ENCODE data around the gene RTCB.

DNA sequence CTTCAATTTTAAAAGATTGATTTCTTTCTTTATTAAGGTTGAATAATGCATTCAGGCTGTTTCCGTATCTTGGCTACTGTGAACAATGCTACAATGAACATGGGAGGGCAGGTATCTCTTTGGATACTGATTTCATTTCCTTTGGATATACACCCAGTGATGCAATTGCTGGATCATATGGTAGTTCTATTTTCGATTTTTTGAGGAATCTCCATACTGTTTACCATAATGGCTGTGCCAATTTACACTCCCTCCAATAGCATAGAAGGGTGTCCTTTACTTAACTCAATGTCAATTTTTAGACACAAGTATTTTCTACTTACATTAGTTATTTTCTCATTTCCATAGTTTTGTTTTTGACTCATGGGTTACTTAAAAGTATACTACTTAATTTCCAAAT is 8.0 kb downstream of the RTCB start:
- TF ChIP-seq POLR2AphosphoS5 (IDR thresholded peaks at IDR 0.05; ENCODE audit: low read depth, low read length) (no peak), SIN3A (IDR thresholded peaks at IDR 0.05; ENCODE audit: borderline replicate concordance, low read depth, low read length) (no peak), EZH2phosphoT487 (IDR thresholded peaks at IDR 0.05; ENCODE audit: borderline replicate concordance, low read depth) (no peak), RCOR1 (IDR thresholded peaks at IDR 0.05; ENCODE audit: low read length) (no peak), MXI1 (IDR thresholded peaks at IDR 0.05; ENCODE audit: low read depth, low read length) (no peak), RAD21 (IDR thresholded peaks at IDR 0.05; ENCODE audit: low read length) (no peak)
- TF ChIP-seq, protein P1, sequence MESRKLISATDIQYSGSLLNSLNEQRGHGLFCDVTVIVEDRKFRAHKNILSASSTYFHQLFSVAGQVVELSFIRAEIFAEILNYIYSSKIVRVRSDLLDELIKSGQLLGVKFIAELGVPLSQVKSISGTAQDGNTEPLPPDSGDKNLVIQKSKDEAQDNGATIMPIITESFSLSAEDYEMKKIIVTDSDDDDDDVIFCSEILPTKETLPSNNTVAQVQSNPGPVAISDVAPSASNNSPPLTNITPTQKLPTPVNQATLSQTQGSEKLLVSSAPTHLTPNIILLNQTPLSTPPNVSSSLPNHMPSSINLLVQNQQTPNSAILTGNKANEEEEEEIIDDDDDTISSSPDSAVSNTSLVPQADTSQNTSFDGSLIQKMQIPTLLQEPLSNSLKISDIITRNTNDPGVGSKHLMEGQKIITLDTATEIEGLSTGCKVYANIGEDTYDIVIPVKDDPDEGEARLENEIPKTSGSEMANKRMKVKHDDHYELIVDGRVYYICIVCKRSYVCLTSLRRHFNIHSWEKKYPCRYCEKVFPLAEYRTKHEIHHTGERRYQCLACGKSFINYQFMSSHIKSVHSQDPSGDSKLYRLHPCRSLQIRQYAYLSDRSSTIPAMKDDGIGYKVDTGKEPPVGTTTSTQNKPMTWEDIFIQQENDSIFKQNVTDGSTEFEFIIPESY (IDR thresholded peaks at IDR 0.05; ENCODE audit: borderline replicate concordance, low read depth): no peak
- TF ChIP-seq, protein P2, sequence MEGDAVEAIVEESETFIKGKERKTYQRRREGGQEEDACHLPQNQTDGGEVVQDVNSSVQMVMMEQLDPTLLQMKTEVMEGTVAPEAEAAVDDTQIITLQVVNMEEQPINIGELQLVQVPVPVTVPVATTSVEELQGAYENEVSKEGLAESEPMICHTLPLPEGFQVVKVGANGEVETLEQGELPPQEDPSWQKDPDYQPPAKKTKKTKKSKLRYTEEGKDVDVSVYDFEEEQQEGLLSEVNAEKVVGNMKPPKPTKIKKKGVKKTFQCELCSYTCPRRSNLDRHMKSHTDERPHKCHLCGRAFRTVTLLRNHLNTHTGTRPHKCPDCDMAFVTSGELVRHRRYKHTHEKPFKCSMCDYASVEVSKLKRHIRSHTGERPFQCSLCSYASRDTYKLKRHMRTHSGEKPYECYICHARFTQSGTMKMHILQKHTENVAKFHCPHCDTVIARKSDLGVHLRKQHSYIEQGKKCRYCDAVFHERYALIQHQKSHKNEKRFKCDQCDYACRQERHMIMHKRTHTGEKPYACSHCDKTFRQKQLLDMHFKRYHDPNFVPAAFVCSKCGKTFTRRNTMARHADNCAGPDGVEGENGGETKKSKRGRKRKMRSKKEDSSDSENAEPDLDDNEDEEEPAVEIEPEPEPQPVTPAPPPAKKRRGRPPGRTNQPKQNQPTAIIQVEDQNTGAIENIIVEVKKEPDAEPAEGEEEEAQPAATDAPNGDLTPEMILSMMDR (IDR thresholded peaks at IDR 0.05): no peak
- TF ChIP-seq, protein P3, sequence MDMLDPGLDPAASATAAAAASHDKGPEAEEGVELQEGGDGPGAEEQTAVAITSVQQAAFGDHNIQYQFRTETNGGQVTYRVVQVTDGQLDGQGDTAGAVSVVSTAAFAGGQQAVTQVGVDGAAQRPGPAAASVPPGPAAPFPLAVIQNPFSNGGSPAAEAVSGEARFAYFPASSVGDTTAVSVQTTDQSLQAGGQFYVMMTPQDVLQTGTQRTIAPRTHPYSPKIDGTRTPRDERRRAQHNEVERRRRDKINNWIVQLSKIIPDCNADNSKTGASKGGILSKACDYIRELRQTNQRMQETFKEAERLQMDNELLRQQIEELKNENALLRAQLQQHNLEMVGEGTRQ (IDR thresholded peaks at IDR 0.05; ENCODE audit: borderline replicate concordance, low read depth, low read length): no peak
